ENCODE measurements around the gene RPL11. TPM values are rescaled to one million over a fixed set of nuclear protein-coding genes. Genes with fewer than 3 reads are reported as not detected.
A peak's percentile ranks its signal among the peaks of the same experiment; 100 is the strongest.

RPL11 gene
- total and polyA plus RNA-seq, 10 of the 15 experiments (the other 5 are each of a cell fraction or from before 2014, with no cell fraction given): 968 to 4,611 (median 2,521) TPM

- no peak for TF ChIP-seq HCFC1 (IDR thresholded peaks at IDR 0.05; ENCODE audit: low read length)
- TF ChIP-seq, protein P1, sequence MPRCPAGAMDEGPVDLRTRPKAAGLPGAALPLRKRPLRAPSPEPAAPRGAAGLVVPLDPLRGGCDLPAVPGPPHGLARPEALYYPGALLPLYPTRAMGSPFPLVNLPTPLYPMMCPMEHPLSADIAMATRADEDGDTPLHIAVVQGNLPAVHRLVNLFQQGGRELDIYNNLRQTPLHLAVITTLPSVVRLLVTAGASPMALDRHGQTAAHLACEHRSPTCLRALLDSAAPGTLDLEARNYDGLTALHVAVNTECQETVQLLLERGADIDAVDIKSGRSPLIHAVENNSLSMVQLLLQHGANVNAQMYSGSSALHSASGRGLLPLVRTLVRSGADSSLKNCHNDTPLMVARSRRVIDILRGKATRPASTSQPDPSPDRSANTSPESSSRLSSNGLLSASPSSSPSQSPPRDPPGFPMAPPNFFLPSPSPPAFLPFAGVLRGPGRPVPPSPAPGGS (IDR thresholded peaks at IDR 0.05; ENCODE audit: borderline replicate concordance, insufficient read depth, low read depth, low read length, poor library complexity, severe bottlenecking): no peak
Observed at GRCh38 chr1:23661887-23662286, 29.7 kb upstream of the RPL11 start (continued).

- no peaks in the 10 kb centered on the region for H3K27me3 ChIP-seq (replicated peaks in 1 of 2; ENCODE audit: control insufficient read depth in 2 of 2, insufficient read depth in 2 of 2, low read length in 1 of 2)
- H3K9ac ChIP-seq (ENCODE audit: control insufficient read depth, insufficient read depth, low read length): no peak overlapping the region
- BruUV-seq (replicated peaks): no TSS peak
- peak overlapping the region; percentile 28; the same call in 1 of the 2 replicates for H3K4me2 ChIP-seq (ENCODE audit: control insufficient read depth, insufficient read depth)
- no peaks in the 10 kb centered on the region for H3K9me3 ChIP-seq (replicated peaks; ENCODE audit: control insufficient read depth, insufficient read depth, low read length)
- WGBS (ENCODE audit: insufficient coverage, insufficient replicate concordance, low lambda C conversion rate, missing lambda C conversion rate): 37% methylated on average over 11 of the region's 11 CpGs
- no peak overlapping the region for H3K27ac ChIP-seq (ENCODE audit: control insufficient read depth, insufficient read depth)
- FAIRE-seq: no peak
- POLR2A ChIA-PET: interaction anchor here (1.2 kb wide), 2 partner anchors 33 to 67 kb away, joined by 3 to 5 read pairs; no protein-coding TSS in a partner anchor
- no peaks in the 10 kb centered on the region for H3K79me2 ChIP-seq (ENCODE audit: control insufficient read depth, insufficient read depth, low read length)
- SMC1A ChIA-PET (ENCODE audit: uncharacterized antibody, unreplicated experiment): interaction anchor here (0.5 to 2.4 kb wide), 14 partner anchors 17 to 168 kb away, joined by 3 to 13 read pairs (median 4); no protein-coding TSS in a partner anchor
- RAD21 ChIA-PET (ENCODE audit: unreplicated experiment): interaction anchor here (0.6 to 3.4 kb wide), 8 partner anchors 9 to 522 kb away, joined by 3 to 17 read pairs (median 4); no protein-coding TSS in a partner anchor
- no peaks in the 10 kb centered on the region for H4K20me1 ChIP-seq (ENCODE audit: control insufficient read depth, insufficient read depth)
- peaks cover 6% of the 10 kb centered on the region; the same call in 1 of the 2 replicates for H3K4me1 ChIP-seq (ENCODE audit: control insufficient read depth, insufficient read depth, low read length)
- H3K4me3 ChIP-seq: no peak overlapping the region
- H3K36me3 ChIP-seq (ENCODE audit: control insufficient read depth in 2 of 2, insufficient read depth in 2 of 2, low read length in 1 of 2): no peaks in the 10 kb centered on the region
- H2AFZ ChIP-seq (ENCODE audit: control insufficient read depth, low read depth, low read length): peak overlapping the region; percentile 58
- intact Hi-C loops (cut with micrococcal nuclease; ENCODE audit: unreplicated experiment) (no loop called here), in situ Hi-C loops (cut with MboI) (no loop called here)
- peak; percentile 89 for ATAC-seq
- CTCF ChIA-PET: interaction anchor here (0.7 to 3.0 kb wide), 23 partner anchors 9 to 179 kb away, joined by 3 to 20 read pairs (median 4); no protein-coding TSS in a partner anchor
- DNase-seq (ENCODE audit: low read depth, low spot score): peak; percentile 15
- 0 out of 2 replicates have a peak, but pooled peaks have one; percentile 20 for TF ChIP-seq RUNX3 (IDR thresholded peaks at IDR 0.05; ENCODE audit: low read length)
- TF ChIP-seq MYC (IDR thresholded peaks at IDR 0.05; ENCODE audit: insufficient read depth, insufficient read length, insufficient replicate concordance, low read length, severe bottlenecking): no peak
- TF ChIP-seq ZNF384 (IDR thresholded peaks at IDR 0.05; ENCODE audit: borderline replicate concordance, low read depth, low read length): peak; percentile 44; the same call in 1 of the 2 replicates
- TF ChIP-seq NR2F1 (conservative IDR thresholded peaks at IDR 0.05): peak; percentile 82
- TF ChIP-seq EGR1 (IDR thresholded peaks at IDR 0.05; ENCODE audit: borderline replicate concordance in 1 of 2, low read depth in 2 of 2, low read length in 2 of 2): no peak
- no peak for TF ChIP-seq PML (IDR thresholded peaks at IDR 0.05; ENCODE audit: low read length)
- TF ChIP-seq, protein P2, sequence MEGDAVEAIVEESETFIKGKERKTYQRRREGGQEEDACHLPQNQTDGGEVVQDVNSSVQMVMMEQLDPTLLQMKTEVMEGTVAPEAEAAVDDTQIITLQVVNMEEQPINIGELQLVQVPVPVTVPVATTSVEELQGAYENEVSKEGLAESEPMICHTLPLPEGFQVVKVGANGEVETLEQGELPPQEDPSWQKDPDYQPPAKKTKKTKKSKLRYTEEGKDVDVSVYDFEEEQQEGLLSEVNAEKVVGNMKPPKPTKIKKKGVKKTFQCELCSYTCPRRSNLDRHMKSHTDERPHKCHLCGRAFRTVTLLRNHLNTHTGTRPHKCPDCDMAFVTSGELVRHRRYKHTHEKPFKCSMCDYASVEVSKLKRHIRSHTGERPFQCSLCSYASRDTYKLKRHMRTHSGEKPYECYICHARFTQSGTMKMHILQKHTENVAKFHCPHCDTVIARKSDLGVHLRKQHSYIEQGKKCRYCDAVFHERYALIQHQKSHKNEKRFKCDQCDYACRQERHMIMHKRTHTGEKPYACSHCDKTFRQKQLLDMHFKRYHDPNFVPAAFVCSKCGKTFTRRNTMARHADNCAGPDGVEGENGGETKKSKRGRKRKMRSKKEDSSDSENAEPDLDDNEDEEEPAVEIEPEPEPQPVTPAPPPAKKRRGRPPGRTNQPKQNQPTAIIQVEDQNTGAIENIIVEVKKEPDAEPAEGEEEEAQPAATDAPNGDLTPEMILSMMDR (IDR thresholded peaks at IDR 0.05 in 2 of 3, conservative IDR thresholded peaks at IDR 0.05 in 1 of 3; ENCODE audit: control insufficient read depth in 2 of 3, extremely low read depth in 1 of 3, insufficient read depth in 1 of 3, low read depth in 3 of 3, low read length in 3 of 3): peak; percentile 6 to 45 (median 23); a peak in 3 of 6 replicates
- TF ChIP-seq NR2C2 (IDR thresholded peaks at IDR 0.05; ENCODE audit: borderline replicate concordance, control insufficient read depth, insufficient read length, low read depth): peak; percentile 66
- no peak for TF ChIP-seq SUPT20H (IDR thresholded peaks at IDR 0.05; ENCODE audit: borderline replicate concordance, control insufficient read depth, low read depth, low read length)
- TF ChIP-seq NR2C1 (IDR thresholded peaks at IDR 0.05): peak; percentile 84
- no peak for TF ChIP-seq ZNF274 (IDR thresholded peaks at IDR 0.05; ENCODE audit: insufficient read depth, insufficient read length)
- TF ChIP-seq SMC3 (IDR thresholded peaks at IDR 0.05; ENCODE audit: borderline replicate concordance, low read length): peak; percentile 8; the same call in 1 of the 2 replicates
- TF ChIP-seq MYB (IDR thresholded peaks at IDR 0.05; ENCODE audit: borderline replicate concordance, low read depth, low read length): no peak
- TF ChIP-seq ZNF24 (IDR thresholded peaks at IDR 0.05): no peak
- peak; percentile 41 for TF ChIP-seq RAD21 (IDR thresholded peaks at IDR 0.05; ENCODE audit: insufficient read depth, low read depth, low read length)
Observed at GRCh38 chr1:23664837-23665795, 26.5 kb upstream of the RPL11 start.

All from GM12878 (cell line).